Mammary epithelial cell (primary cell): ENCODE data around the gene CKB.
"Not testable (repeated sequence)": the region's sequence is repeated elsewhere in the genome, so short reads cannot be mapped to it uniquely, and the experiment has no call there.

Experiments used
- CTCF ChIP-seq, 2 donors: IDR thresholded peaks in 1 of 2; conservative IDR thresholded peaks in 1 of 2; 2 replicates each; pipeline ENCODE4 v1.5.1; 2011 to 2012; ENCODE audit warnings: inconsistent platforms in 2 of 2, low read length in 2 of 2, mild to moderate bottlenecking in 2 of 2, control low read depth in 1 of 2, low read depth in 1 of 2; ENCODE audit not compliant: insufficient read depth in 1 of 2; ENCODE audit errors: extremely low read depth in 1 of 2
- EZH2 ChIP-seq: IDR thresholded peaks from 2 replicates; pipeline ENCODE4 v1.6.1; 2012; ENCODE audit warnings: low read length, inconsistent platforms, borderline replicate concordance

GRCh38 chr14:103512180-103512579, 10.4 kb downstream of the CKB start:
- TF ChIP-seq EZH2; CTCF (conservative IDR thresholded peaks at IDR 0.05 in 1 of 2, IDR thresholded peaks at IDR 0.05 in 1 of 2; ENCODE audit: extremely low read depth in 1 of 2, insufficient read depth in 1 of 2, low read depth in 1 of 2, low read length in 2 of 2): not testable (repeated sequence)
